Ishikawa (cell line): ENCODE measurements around the gene ATP9A.

Experiments used
- CREB1 ChIP-seq: IDR thresholded peaks from 2 replicates; pipeline ENCODE4 v1.6.1; 2012; ENCODE audit warnings: low read depth
- NFIC ChIP-seq: IDR thresholded peaks from 2 replicates; pipeline ENCODE4 v1.6.1; 2012
- TAF1 ChIP-seq: IDR thresholded peaks from 2 replicates; pipeline ENCODE4 v1.6.1; 2012; ENCODE audit warnings: low read depth, mild to moderate bottlenecking
- TCF12 ChIP-seq: IDR thresholded peaks from 2 replicates; pipeline ENCODE4 v1.6.1; 2012; ENCODE audit warnings: low read depth
- TEAD4 ChIP-seq: IDR thresholded peaks from 2 replicates; pipeline ENCODE4 v1.6.1; 2012
- YY1 ChIP-seq: IDR thresholded peaks from 2 replicates; pipeline ENCODE4 v1.6.1; 2012; ENCODE audit warnings: low read depth
- ZBTB7A ChIP-seq: IDR thresholded peaks from 2 replicates; pipeline ENCODE4 v1.6.1; 2012; ENCODE audit warnings: low read depth
- TF ChIP-seq, protein P1 (sequence below): IDR thresholded peaks from 2 replicates; pipeline ENCODE4 v1.6.1; 2012

DNA sequence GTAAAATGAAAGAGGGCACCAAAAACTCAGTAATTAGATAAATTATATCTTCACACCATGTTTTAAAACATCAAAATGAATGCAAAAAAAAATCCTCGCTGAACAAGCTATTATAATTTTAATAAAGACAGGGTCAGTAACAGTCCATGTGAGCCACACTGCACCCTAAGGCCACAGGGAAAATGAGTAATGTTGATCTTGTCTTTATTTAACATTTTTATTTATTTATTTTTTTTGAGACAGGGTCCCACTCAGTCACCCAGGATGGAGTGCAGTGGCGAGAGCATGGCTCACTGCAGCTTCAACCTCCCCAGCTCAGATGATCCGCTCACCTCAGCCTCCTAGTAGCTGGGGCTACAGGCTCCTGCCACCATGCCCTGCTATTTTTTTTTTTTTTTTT is 217.0 kb downstream of the ATP9A start:
- TF ChIP-seq, protein P1, sequence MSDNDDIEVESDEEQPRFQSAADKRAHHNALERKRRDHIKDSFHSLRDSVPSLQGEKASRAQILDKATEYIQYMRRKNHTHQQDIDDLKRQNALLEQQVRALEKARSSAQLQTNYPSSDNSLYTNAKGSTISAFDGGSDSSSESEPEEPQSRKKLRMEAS: no peak
- TF ChIP-seq YY1 (no peak), TEAD4 (no peak), ZBTB7A (no peak), TCF12 (no peak), NFIC (no peak), CREB1 (no peak), TAF1 (no peak)
